Endothelial cell of umbilical vein (primary cell): ENCODE measurements around the gene RASL12. TPM values are rescaled to one million over a fixed set of nuclear protein-coding genes. Genes with fewer than 3 reads are reported as not detected.

Source experiments
- BruUV-seq: library from RNA; stranded (reverse); fragments of 400-500 nt; replicated peaks from 2 replicates; lab custom pipeline; 2021; lab: Mats Ljungman, UMichigan
- CTCF ChIA-PET: fragments of 300-600, 350-600 bp; sonication (Branson Sonifier 250); formaldehyde crosslinking; loops from one replicate; lab custom pipeline; 2021; ENCODE audit warnings: antibody characterized with exemption, inconsistent platforms; lab: Charles Lee
- POLR2A ChIA-PET: fragments of 300-600, 350-600 bp; sonication (Branson Sonifier 250); formaldehyde crosslinking; loops from one replicate; lab custom pipeline; 2021; ENCODE audit warnings: antibody characterized with exemption, inconsistent platforms; lab: Charles Lee
- DNase-seq: peaks from one replicate; pipeline ENCODE4 v3.0.0-alpha.2; 2011; ENCODE audit warnings: low read depth, low spot score
- FAIRE-seq: peaks from 2 replicates; lab custom pipeline; 2011; peaks lifted over from hg19 to GRCh38; lab: Jason Lieb, UNC
- H2AFZ ChIP-seq: 2 replicates; pipeline ENCODE4 v1.6.0; 2012; ENCODE audit warnings: low read depth, low read length, control low read depth, inconsistent platforms
- H3K27ac ChIP-seq: 2 replicates; pipeline ENCODE4 v1.5.1; 2011; ENCODE audit warnings: low read depth, mild to moderate bottlenecking, control low read depth, low read length, moderate library complexity; ENCODE audit not compliant: insufficient read depth
- H3K27me3 ChIP-seq, 2 experiments: 2 replicates each; pipeline versions ENCODE4 v1.6.0 to v1.6.1; 2011; ENCODE audit warnings: low read length in 2 of 2, mixed read lengths in 1 of 2; ENCODE audit not compliant: control insufficient read depth in 2 of 2, insufficient read depth in 2 of 2
- H3K36me3 ChIP-seq, 2 experiments: 2 replicates in 1 of 2; 3 replicates in 1 of 2; pipeline ENCODE4 v1.5.1; 2011; ENCODE audit warnings: low read length in 2 of 2, mild to moderate bottlenecking in 1 of 2, moderate library complexity in 1 of 2; ENCODE audit not compliant: control insufficient read depth in 2 of 2, insufficient read depth in 2 of 2; ENCODE audit errors: extremely low read depth in 1 of 2
- H3K4me1 ChIP-seq: 3 replicates; pipeline ENCODE4 v1.5.1; 2011; ENCODE audit warnings: mild to moderate bottlenecking, low read length; ENCODE audit not compliant: control insufficient read depth, insufficient read depth; ENCODE audit errors: extremely low read depth
- H3K4me2 ChIP-seq: 2 replicates; pipeline ENCODE4 v1.6.1; 2011; ENCODE audit warnings: low read length, control low read depth, mixed read lengths; ENCODE audit not compliant: insufficient read depth
- H3K4me3 ChIP-seq, 3 experiments: fragments of 200-600 bp in 1 of 3; sonication (generic), shearing (Covaris generic) in 1 of 3; replicated peaks in 1 of 3; 2 replicates each; pipeline ENCODE4 v1.5.1; 2011 to 2016; ENCODE audit warnings: control low read depth in 3 of 3, low read length in 3 of 3, mild to moderate bottlenecking in 2 of 3, inconsistent platforms in 1 of 3, low read depth in 1 of 3, moderate library complexity in 1 of 3; ENCODE audit not compliant: insufficient read depth in 1 of 3
- H3K79me2 ChIP-seq: 2 replicates; pipeline ENCODE4 v1.6.0; 2012; ENCODE audit warnings: low read length, inconsistent platforms; ENCODE audit not compliant: control insufficient read depth, insufficient read depth
- H3K9ac ChIP-seq: replicated peaks from 2 replicates; pipeline ENCODE3; 2011; ENCODE audit warnings: low read length, control low read depth; ENCODE audit not compliant: insufficient read depth; ENCODE audit errors: extremely low read depth
- H3K9me1 ChIP-seq: replicated peaks from 3 replicates; pipeline ENCODE4 v1.6.0; 2011; ENCODE audit warnings: mild to moderate bottlenecking, low read length; ENCODE audit not compliant: control insufficient read depth, insufficient read depth; ENCODE audit errors: extremely low read depth
- H3K9me3 ChIP-seq: replicated peaks from 2 replicates; pipeline ENCODE4 v1.5.1; 2012; ENCODE audit warnings: low read length, inconsistent platforms; ENCODE audit not compliant: control insufficient read depth, insufficient read depth
- H4K20me1 ChIP-seq: replicated peaks from 2 replicates; pipeline ENCODE3; 2011; ENCODE audit warnings: mild to moderate bottlenecking, low read length; ENCODE audit not compliant: control insufficient read depth, insufficient read depth; ENCODE audit errors: extremely low read depth
- CTCF ChIP-seq, 2 donors: IDR thresholded peaks; 1 replicate in 1 of 2; 2 replicates in 1 of 2; pipeline ENCODE4 v1.5.1; 2011; ENCODE audit warnings: low read length in 2 of 2, mild to moderate bottlenecking in 2 of 2, moderate library complexity in 2 of 2, control low read depth in 1 of 2, inconsistent platforms in 1 of 2, low read depth in 1 of 2; ENCODE audit not compliant: insufficient read depth in 1 of 2; ENCODE audit errors: extremely low read depth in 1 of 2
- EZH2 ChIP-seq: IDR thresholded peaks from 2 replicates; pipeline ENCODE4 v1.6.1; 2012; ENCODE audit warnings: borderline replicate concordance, low read depth, mild to moderate bottlenecking, moderate library complexity, low read length, inconsistent platforms; ENCODE audit not compliant: severe bottlenecking
- FOS ChIP-seq: IDR thresholded peaks from 2 replicates; pipeline ENCODE4 v1.6.1; 2011; ENCODE audit warnings: mild to moderate bottlenecking, low read length, moderate library complexity, borderline replicate concordance; ENCODE audit not compliant: insufficient read depth
- GATA2 ChIP-seq: IDR thresholded peaks from 2 replicates; pipeline ENCODE4 v1.7.0; 2011; ENCODE audit warnings: low read depth, mild to moderate bottlenecking, moderate library complexity, mixed read lengths, low read length; ENCODE audit not compliant: insufficient read length, insufficient read depth
- JUN ChIP-seq: IDR thresholded peaks from 2 replicates; pipeline ENCODE4 v1.6.1; 2011; ENCODE audit warnings: borderline replicate concordance, low read depth; ENCODE audit not compliant: insufficient read length, insufficient read depth
- MAX ChIP-seq: IDR thresholded peaks from 2 replicates; pipeline ENCODE4 v1.6.1; 2011; ENCODE audit not compliant: insufficient read depth, insufficient read length
- MYC ChIP-seq: IDR thresholded peaks from one replicate; pipeline ENCODE4 v1.6.1; 2011; ENCODE audit warnings: mild to moderate bottlenecking, low read depth, low read length
- POLR2A ChIP-seq: IDR thresholded peaks from 2 replicates; pipeline ENCODE4 v1.6.1; 2012; ENCODE audit warnings: low read depth, mild to moderate bottlenecking, control low read depth, low read length
- POLR2AphosphoS5 ChIP-seq: IDR thresholded peaks from 2 replicates; pipeline ENCODE4 v1.6.1; 2012; ENCODE audit warnings: low read depth, mild to moderate bottlenecking, control low read depth, low read length, moderate library complexity; ENCODE audit not compliant: insufficient read depth
- dilution Hi-C: fragments of 300-500 bp; cut with MboI; formaldehyde crosslinking; loops from one replicate; pipeline ENCODE4 v1.15.0; 2019; ENCODE audit warnings: low sequenced_read_pairs; ENCODE audit not compliant: extremely low pct_ligation_motif_present
- intact Hi-C: fragments of 100-400 bp; cut with micrococcal nuclease; formaldehyde crosslinking; loops from one replicate; pipeline ENCODE4 v1.10.0; 2022
- polyA plus RNA-seq, 4 experiments: library from polyadenylated mRNA; depleted of rRNA in 3 of 4; stranded (reverse) in 3 of 4; unstranded in 1 of 4; fragments of >200 nt; gene quantifications; 2 replicates each; pipeline versions ENCODE4 v1.2.1 to v1.2.3, GENCODE V29; 2011 to 2012; ENCODE audit warnings: missing spikeins in 1 of 4
- total RNA-seq: library from RNA; stranded (reverse); gene quantifications from 2 replicates; pipeline ENCODE4 v1.2.3, GENCODE V29; 2021

Gene RASL12
- total and polyA plus RNA-seq, 2 donors (not counting 3 experiments of a cell fraction or from before 2014, with no cell fraction given) = not detected

DNA sequence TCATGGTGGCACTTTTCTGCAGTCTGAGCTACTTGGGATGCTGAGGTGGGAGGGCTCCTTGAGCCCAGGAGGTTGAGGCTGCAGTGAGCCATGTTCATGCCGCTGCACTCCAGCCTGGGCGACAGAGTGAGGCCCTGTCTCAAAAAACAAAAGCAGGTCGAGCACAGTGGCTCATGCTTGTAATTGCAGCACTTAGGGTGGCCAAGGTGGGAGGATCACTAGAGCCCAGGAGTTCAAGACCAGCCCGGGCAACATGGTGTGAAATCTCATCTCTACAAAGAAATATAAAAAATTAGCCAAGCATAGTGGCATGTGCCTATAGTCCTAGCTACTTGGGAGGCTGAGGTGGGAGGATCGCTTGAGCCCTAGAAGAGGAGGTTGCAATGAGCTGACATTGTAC lies 37.2 kb upstream of the RASL12 start:
- ChIA-PET POLR2A (no interaction called here), CTCF (interaction anchor here (0.6 kb wide), 2 partner anchors 28 to 258 kb away, joined by 3 read pairs; no protein-coding TSS in a partner anchor)
- Histone ChIP-seq H3K4me2 (no peak overlapping the region), H3K79me2 (no peaks in the 10 kb centered on the region), H3K4me3 (no peak overlapping the region), H2AFZ (no peak overlapping the region), H4K20me1 (no peaks in the 10 kb centered on the region), H3K9me1 (no peaks in the 10 kb centered on the region), H3K36me3 (no peaks in the 10 kb centered on the region), H3K27me3 (no peaks in the 10 kb centered on the region), H3K9me3 (no peaks in the 10 kb centered on the region), H3K9ac (no peak overlapping the region), H3K4me1 (peaks cover 2% of the 10 kb centered on the region), H3K27ac (no peak overlapping the region)
- dilution Hi-C loops (no loop called here), intact Hi-C loops (no loop called here)
- TF ChIP-seq JUN (no peak), GATA2 (no peak), FOS (no peak), POLR2AphosphoS5 (no peak), EZH2 (no peak), POLR2A (no peak), MAX (no peak), MYC (no peak)
- BruUV-seq = no TSS peak
- DNase-seq = no peak
- no peak for FAIRE-seq

- no peak overlapping the region for H3K4me2 ChIP-seq
- no peak for TF ChIP-seq MAX
- no peak for TF ChIP-seq EZH2
- TF ChIP-seq POLR2A = no peak
- TF ChIP-seq GATA2 = no peak
- TF ChIP-seq POLR2AphosphoS5 = no peak
- TF ChIP-seq JUN = no peak
- TF ChIP-seq MYC = no peak
- no peak for TF ChIP-seq FOS
- TF ChIP-seq CTCF (IDR thresholded peaks at IDR 0.05; ENCODE audit: extremely low read depth in 1 of 2, insufficient read depth in 1 of 2, low read depth in 1 of 2, low read length in 2 of 2) = no peak
- no peak for FAIRE-seq
- H3K9ac ChIP-seq = no peak overlapping the region
- H3K4me1 ChIP-seq = peaks cover 2% of the 10 kb centered on the region
- intact Hi-C loops (no loop called here), dilution Hi-C loops (no loop called here)
- H3K36me3 ChIP-seq = peaks cover 0 to 8% of the 10 kb centered on the region in 2 experiments
- DNase-seq = no peak
- no peak overlapping the region for H2AFZ ChIP-seq
- H4K20me1 ChIP-seq = no peaks in the 10 kb centered on the region
- no peaks in the 10 kb centered on the region for H3K79me2 ChIP-seq
- no TSS peak for BruUV-seq
- ChIA-PET POLR2A (no interaction called here), CTCF (interaction anchor here (0.7 to 5.4 kb wide), 9 partner anchors 11 to 69 kb away, joined by 3 to 64 read pairs (median 5); partner anchors contain the start of genes PDCD7 and UBAP1L)
- no peak overlapping the region for H3K27ac ChIP-seq
- H3K27me3 ChIP-seq = no peaks in the 10 kb centered on the region
- H3K9me3 ChIP-seq = no peaks in the 10 kb centered on the region
- H3K4me3 ChIP-seq = no peak overlapping the region
- no peaks in the 10 kb centered on the region for H3K9me1 ChIP-seq
Observed at GRCh38 chr15:65102912-65103311, 35.1 kb upstream of the RASL12 start.
